Endothelial cell (in vitro differentiated cells): Measurements from ENCODE around the gene PCDHGC4. TPM values are rescaled to one million over a fixed set of nuclear protein-coding genes. Genes with fewer than 3 reads are reported as not detected.

Source experiments
- DNase-seq: peaks from one replicate; pipeline ENCODE4 v3.0.0; 2021; ENCODE audit warnings: low spot score
- H3K27ac Mint-ChIP-seq: one replicate; pipeline ENCODE4 v1.8.0; 2021; ENCODE audit warnings: mixed read lengths, inconsistent platforms; ENCODE audit not compliant: unreplicated experiment
- H3K27me3 Mint-ChIP-seq: one replicate; pipeline ENCODE4 v1.8.0; 2021; ENCODE audit warnings: mild to moderate bottlenecking, moderate library complexity, mixed read lengths, inconsistent platforms; ENCODE audit not compliant: unreplicated experiment
- H3K36me3 Mint-ChIP-seq: one replicate; pipeline ENCODE4 v1.8.0; 2021; ENCODE audit warnings: mild to moderate bottlenecking, low read depth, mixed read lengths, inconsistent platforms; ENCODE audit not compliant: unreplicated experiment
- H3K4me1 Mint-ChIP-seq: one replicate; pipeline ENCODE4 v1.8.0; 2021; ENCODE audit warnings: mild to moderate bottlenecking, mixed read lengths, inconsistent platforms; ENCODE audit not compliant: unreplicated experiment
- H3K4me3 Mint-ChIP-seq: one replicate; pipeline ENCODE4 v1.8.0; 2021; ENCODE audit warnings: mild to moderate bottlenecking, mixed read lengths, inconsistent platforms; ENCODE audit not compliant: unreplicated experiment
- H3K9me3 Mint-ChIP-seq: one replicate; pipeline ENCODE4 v1.8.0; 2021; ENCODE audit warnings: mixed read lengths, inconsistent platforms; ENCODE audit not compliant: unreplicated experiment
- total RNA-seq: library from RNA; stranded (reverse); fragmentation: NEBNext Ultra II Directional; extraction: Animal tissue kit (Norgen Biotek cat#: 25700); gene quantifications from one replicate; pipeline ENCODE4 v1.2.1, GENCODE V29; 2021; ENCODE audit not compliant: unreplicated experiment
- TF ChIP-seq, protein P1 (sequence below): fragments of 200-600 bp; sonication (generic); IDR thresholded peaks from one replicate; pipeline ENCODE4 v1.5.0; 2021; ENCODE audit warnings: antibody characterized with exemption; ENCODE audit not compliant: unreplicated experiment

The PCDHGC4 gene
- total RNA-seq, 1 donor from 2014 or later: 3.5 TPM

DNA sequence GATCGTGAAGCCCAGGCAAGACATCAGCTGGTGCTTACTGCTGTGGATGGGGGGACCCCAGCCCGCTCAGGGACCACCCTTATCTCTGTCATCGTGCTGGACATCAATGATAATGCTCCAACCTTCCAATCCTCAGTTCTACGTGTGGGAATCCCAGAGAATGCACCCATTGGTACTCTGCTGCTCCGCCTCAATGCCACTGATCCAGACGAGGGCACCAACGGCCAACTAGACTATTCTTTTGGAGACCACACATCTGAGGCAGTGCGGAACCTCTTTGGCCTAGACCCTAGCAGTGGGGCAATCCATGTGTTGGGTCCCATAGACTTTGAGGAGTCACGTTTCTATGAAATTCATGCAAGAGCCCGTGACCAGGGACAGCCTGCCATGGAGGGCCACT is 5.0 kb downstream of the PCDHGC4 start:
- DNase-seq: no peak
- Mint-ChIP-seq H3K4me3 (no peak overlapping the region), H3K27ac (no peak overlapping the region), H3K36me3 (peaks cover 51% of the 10 kb centered on the region), H3K9me3 (no peaks in the 10 kb centered on the region), H3K4me1 (peaks cover 41% of the 10 kb centered on the region), H3K27me3 (peaks cover 20% of the 10 kb centered on the region)
- TF ChIP-seq, protein P1, sequence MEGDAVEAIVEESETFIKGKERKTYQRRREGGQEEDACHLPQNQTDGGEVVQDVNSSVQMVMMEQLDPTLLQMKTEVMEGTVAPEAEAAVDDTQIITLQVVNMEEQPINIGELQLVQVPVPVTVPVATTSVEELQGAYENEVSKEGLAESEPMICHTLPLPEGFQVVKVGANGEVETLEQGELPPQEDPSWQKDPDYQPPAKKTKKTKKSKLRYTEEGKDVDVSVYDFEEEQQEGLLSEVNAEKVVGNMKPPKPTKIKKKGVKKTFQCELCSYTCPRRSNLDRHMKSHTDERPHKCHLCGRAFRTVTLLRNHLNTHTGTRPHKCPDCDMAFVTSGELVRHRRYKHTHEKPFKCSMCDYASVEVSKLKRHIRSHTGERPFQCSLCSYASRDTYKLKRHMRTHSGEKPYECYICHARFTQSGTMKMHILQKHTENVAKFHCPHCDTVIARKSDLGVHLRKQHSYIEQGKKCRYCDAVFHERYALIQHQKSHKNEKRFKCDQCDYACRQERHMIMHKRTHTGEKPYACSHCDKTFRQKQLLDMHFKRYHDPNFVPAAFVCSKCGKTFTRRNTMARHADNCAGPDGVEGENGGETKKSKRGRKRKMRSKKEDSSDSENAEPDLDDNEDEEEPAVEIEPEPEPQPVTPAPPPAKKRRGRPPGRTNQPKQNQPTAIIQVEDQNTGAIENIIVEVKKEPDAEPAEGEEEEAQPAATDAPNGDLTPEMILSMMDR: no peak

DNA sequence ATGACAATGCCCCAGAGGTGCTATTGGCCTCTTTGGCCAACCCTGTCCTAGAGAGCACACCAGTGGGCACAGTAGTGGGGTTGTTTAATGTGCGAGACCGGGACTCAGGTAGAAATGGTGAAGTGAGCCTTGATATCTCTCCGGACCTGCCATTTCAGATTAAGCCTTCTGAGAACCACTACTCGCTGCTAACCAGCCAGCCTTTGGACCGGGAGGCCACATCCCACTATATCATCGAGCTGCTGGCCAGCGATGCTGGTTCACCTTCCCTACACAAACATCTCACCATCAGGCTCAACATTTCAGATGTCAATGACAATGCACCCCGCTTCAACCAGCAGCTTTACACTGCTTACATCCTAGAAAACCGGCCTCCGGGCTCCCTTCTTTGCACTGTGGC is 5.4 kb downstream of the PCDHGC4 start:
- Mint-ChIP-seq H3K9me3 (no peaks in the 10 kb centered on the region), H3K4me1 (peaks cover 38% of the 10 kb centered on the region), H3K36me3 (peaks cover 51% of the 10 kb centered on the region), H3K27me3 (peaks cover 20% of the 10 kb centered on the region), H3K4me3 (peak overlapping the region; percentile 78), H3K27ac (no peak overlapping the region)
- TF ChIP-seq, protein P1: no peak
- DNase-seq: no peak

DNA sequence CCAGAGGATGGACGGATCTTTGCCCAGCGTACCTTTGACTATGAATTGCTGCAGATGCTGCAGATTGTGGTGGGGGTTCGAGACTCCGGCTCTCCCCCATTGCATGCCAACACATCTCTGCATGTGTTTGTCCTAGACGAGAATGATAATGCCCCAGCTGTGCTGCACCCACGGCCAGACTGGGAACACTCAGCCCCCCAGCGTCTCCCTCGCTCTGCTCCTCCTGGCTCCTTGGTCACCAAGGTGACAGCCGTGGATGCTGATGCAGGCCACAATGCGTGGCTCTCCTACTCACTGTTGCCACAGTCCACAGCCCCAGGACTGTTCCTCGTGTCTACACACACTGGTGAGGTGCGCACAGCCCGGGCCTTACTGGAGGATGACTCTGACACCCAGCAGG is 5.9 kb downstream of the PCDHGC4 start:
- Mint-ChIP-seq H3K27me3 (peaks cover 20% of the 10 kb centered on the region), H3K9me3 (no peaks in the 10 kb centered on the region), H3K4me3 (peak overlapping the region; percentile 78)

DNA sequence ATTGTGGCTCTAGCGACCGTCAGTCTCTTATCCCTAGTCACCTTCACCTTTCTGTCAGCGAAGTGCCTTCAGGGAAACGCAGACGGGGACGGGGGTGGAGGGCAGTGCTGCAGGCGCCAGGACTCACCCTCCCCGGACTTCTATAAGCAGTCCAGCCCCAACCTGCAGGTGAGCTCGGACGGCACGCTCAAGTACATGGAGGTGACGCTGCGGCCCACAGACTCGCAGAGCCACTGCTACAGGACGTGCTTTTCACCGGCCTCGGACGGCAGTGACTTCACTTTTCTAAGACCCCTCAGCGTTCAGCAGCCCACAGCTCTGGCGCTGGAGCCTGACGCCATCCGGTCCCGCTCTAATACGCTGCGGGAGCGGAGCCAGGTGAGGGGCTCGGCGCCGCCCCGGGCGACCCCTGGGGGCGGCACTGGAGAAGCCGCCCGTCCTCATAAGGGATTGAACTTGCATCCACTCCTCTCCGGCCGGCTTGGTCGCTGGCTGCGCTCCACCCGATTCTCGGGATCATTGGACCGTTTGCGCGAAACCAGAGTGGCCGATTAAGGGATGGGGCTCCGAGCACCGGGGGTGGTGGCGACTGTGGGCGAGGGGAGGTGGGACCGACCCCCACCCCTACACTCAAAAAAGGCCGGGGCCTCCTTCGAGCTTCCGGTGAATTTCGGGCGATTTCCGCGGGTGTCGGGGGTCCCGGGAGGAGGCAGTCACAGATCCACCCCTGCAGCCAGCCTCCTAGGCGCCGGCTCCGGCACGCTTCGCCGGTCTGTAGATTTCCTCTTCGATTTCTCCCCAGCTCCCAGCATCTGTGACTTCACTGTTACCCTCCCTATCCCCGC is 6.7 kb downstream of the PCDHGC4 start:
- Mint-ChIP-seq H3K27ac (no peak overlapping the region), H3K36me3 (peaks cover 52% of the 10 kb centered on the region), H3K4me3 (peak overlapping the region; percentile 78), H3K4me1 (peaks cover 42% of the 10 kb centered on the region), H3K27me3 (peaks cover 17% of the 10 kb centered on the region), H3K9me3 (no peaks in the 10 kb centered on the region)
- TF ChIP-seq, protein P1: no peak
- DNase-seq: no peak

More for the DNA sequence above, 5.9 kb downstream of the PCDHGC4 start:
- DNase-seq: no peak
- TF ChIP-seq, protein P1: no peak
- no peak overlapping the region for H3K27ac Mint-ChIP-seq
- peaks cover 56% of the 10 kb centered on the region for H3K36me3 Mint-ChIP-seq
- peaks cover 40% of the 10 kb centered on the region for H3K4me1 Mint-ChIP-seq
